Muscle of arm (tissue), 12 donors: ENCODE data around the gene XPO4. TPM values are rescaled to one million over a fixed set of nuclear protein-coding genes. Genes with fewer than 3 reads are reported as not detected.
A peak's percentile ranks its signal among the peaks of the same experiment; 100 is the strongest.
"Not testable (repeated sequence)": the region's sequence is repeated elsewhere in the genome, so short reads cannot be mapped to it uniquely, and the experiment has no call there.

Experiments
- DNase-seq: peaks from one replicate; pipeline ENCODE4 v3.0.0-alpha.2; 2013
- polyA plus RNA-seq, 12 donors: library from polyadenylated mRNA; unstranded; fragments of 120-200 nt; gene quantifications; one replicate each; pipeline ENCODE4 v1.2.1, GENCODE V29; 2013; ENCODE audit not compliant: insufficient read length in 12 of 12

Gene XPO4
- polyA plus RNA-seq, 12 donors, result 18.0 to 61.6 (median 30.9) TPM; not detected in 1

DNA sequence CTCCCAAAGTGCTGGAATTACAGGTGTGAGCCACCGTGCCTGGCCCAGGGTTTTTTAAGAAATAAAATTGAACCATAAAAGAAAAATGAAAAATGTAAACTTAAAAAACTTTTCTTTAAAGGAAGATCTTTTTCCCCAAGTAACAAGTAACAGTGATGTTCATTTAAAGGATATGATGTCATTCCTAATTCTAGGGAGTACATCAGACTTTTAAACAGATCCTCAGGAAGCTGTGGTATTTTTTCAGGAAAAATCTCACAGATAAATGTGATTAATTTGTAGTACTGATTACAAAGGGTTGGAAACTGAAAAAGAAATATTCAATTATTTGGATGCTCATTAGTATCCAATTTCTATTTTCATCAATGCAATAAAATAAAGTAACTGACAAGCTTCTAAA, 114.2 kb downstream of the XPO4 start:
- DNase-seq, result no peak

- DNase-seq, result no peak
Measured at GRCh38 chr13:20787180-20787579, 115.4 kb downstream of the XPO4 start.

DNA sequence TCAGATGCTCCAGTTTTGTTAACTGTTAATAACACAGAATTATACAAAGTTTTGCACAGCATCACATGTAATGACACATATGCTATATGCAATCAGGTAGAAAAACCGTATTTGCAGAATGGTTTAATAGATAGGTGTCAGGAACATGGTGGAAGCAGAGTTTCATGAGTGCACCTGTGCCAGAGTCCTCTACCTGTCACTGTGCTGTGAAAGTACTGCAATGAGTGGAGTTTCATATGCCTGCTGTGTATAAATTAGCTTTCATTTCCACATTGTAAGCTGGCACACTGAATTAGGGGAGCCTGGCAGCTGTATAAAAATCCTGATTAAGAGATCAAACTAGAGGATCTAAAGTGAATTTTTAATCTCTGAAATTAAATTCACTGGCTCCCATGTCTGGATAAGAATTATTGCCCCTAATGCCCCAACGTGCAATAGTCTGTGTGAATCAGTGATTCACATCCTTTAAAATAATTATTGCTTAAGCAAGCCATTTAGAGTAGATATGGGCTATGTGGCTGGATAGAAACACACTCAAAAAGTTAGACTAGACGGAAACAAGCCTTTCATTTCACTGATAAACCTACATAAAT, 120.3 kb downstream of the XPO4 start:
- DNase-seq, result no peak

- DNase-seq, result no peak
Measured at GRCh38 chr13:20780317-20780716, 122.2 kb downstream of the XPO4 start.

DNA sequence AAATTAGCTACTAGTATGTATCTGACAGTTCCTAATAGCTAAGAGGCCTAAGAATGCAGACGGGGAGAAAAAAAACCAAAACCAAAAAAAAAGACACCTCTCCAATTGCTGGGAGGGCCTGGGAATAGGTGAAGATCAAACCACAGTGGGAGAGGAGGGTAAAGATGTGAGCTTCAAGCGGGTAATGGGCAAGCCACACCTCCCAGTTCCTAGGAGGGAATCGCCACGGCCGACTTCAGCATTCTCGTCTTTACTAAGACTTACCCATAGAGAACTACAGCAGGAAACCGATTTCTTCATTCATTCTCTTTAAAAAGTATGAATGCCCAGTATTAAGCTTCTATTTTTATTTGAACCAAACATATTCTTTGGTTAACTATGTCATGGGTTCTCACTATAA, 123.1 kb downstream of the XPO4 start:
- no peak for DNase-seq

GRCh38 chr13:20778311-20778710, 124.2 kb downstream of the XPO4 start:
- no peak for DNase-seq

GRCh38 chr13:20776751-20777150, 125.8 kb downstream of the XPO4 start:
- DNase-seq, result no peak

DNA sequence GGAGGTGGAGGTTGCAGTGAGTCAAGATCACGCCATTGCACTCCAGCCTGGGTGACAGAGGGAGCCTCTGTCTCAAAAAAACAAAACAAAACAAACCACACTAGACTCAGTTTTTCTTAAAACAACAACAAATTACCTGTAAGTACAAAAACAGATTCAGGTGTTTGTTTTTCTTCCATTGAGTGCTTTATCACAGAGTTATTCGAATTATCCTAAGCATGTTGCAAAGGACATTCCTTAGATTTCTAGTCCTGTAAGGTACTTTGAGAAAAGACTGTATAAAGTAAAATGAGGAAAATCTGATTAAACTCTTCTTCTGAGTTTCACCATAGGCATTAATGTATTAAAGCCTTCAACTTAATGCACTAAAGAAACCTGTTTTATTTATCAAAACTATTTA, 126.6 kb downstream of the XPO4 start:
- no peak for DNase-seq

- no peak for DNase-seq
Measured at GRCh38 chr13:20774746-20775145, 127.8 kb downstream of the XPO4 start.

DNA sequence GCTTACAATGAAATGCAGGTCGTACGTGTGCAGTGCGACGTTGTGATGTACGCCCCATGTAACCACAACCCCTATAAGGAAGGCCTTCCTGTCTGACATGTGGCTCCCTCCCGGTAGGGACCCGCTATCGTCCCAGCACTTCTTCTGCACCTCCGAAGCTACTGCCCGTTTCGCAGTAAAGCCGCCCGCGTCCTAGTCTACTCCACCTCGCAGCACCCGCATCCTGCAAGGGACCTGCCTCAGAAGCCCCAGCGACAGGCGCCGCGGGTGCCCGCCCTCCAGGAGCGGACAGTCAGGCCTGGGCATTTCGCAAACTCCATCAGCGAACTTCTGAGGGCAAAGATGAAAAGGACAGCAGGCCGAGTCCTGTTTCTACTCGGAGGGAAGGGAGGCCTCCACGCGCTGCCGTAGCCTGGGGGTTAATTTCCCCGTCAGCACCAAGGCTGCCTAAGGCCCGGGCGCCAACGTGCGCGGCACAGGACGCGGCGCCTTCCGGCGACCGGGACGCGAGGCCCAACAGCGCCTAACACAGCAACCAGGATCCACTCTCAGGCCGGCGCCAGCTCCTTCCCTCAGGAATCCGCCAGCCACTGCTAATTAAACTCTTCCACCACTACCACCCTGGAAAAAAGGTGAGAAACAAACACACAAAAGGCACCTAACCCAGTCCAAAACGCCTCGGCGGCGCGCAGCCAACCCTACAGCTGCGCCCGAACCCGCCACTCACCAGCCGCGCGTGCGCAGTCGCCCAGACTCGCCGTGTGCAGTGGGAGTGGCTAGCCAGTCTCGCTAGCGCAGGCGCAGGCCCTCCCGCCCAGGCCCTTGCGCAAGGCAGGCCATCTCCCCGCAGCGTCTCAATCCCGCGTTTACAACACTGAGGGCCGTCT, 129.1 kb downstream of the XPO4 start, which contains the start of gene EEF1AKMT1:
EEF1AKMT1 (minus strand) TSS at position 768 of the 887 bp plus-strand sequence. CDS start 16,363 bp downstream, outside the sequence.
- peak; percentile 95 for DNase-seq

GRCh38 chr13:20772401-20773131, 130.0 kb downstream of the XPO4 start:
- DNase-seq, result no peak

DNA sequence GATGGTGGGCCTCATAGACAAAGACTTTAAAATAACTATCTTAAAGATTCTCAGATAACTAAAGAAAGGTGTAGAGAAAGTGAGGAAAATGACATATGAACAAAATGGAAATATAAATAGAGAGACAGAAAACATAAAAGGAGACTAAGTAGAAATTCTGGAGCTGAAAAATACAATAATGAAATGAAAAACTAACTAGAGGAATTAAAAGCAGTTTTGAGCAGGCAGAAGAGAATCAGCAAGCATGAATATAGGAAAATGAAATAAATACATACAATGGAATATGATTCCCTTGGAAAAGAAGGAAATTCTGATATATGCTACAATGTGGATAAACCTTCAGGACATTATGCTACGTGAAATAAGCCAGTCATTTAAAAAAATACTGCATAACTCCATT, 132.7 kb downstream of the XPO4 start:
- DNase-seq, result no peak

DNA sequence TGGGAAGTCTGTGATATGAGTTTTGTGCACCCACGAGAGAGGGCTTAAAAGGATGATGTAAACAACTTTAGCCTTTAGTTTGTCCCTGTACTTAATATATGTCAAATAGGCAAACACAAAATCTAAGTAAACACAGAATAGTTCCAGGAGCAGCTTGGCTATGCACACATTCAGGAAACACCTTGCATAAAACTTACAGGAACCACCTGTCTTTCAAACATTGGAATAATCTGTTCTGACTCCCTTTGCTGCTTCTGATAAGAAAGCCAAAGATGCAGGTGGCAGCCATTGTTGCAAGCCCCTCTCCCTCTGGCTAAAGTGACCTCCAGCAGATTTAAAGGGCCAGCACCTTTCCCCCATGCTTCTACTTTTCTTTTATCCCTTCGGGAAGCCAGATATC, 133.5 kb downstream of the XPO4 start:
- DNase-seq, result no peak

DNA sequence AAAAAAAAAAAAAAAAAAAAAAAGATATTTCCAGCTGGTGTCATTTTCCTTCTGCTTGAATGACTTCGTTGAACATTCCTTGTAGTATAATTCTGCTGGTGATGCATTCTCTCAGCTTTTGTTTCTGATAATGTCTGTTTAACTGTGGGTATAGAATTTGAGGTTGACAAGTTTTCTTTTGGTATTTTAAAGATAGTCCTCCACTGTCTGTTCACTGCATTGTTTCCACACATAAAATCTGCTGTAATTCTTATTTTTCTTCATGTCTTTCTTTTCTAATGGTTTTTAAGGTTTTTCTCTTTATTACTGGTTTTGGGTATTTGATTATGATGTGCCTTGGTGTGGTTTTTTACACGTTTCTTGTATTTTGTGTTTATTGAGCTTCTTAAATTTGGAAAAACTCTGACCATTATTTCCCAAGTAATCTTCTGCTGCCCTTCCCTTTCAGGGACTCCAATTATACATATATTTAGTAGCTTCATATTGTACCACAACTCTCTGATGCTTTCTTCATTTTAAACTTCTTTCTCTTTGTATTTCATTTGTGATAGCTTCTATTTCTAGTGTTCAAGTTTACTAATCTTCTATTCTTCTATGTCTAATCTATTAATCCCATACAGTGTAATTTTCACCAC, 135.1 kb downstream of the XPO4 start:
- no peak for DNase-seq

DNA sequence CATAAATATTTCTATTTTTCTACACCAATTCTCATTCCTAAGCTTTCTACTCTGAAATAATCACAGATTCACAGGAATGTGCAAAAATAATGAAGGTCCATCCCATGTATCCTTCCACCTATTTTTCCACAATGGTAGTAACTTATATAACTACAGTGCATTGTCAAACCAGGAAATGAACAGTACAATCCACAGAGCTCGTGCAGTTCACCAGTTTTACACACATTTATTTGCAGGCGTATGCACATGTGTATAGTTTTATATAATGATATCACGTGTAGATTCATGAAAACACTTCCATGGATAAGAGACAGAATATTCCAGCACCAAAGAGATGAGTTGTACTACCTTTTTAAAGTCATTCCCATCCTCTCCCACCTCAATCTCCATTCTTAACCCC, 141.7 kb downstream of the XPO4 start:
- no peak for DNase-seq

GRCh38 chr13:20754009-20754408, 148.5 kb downstream of the XPO4 start:
- DNase-seq, result no peak

DNA sequence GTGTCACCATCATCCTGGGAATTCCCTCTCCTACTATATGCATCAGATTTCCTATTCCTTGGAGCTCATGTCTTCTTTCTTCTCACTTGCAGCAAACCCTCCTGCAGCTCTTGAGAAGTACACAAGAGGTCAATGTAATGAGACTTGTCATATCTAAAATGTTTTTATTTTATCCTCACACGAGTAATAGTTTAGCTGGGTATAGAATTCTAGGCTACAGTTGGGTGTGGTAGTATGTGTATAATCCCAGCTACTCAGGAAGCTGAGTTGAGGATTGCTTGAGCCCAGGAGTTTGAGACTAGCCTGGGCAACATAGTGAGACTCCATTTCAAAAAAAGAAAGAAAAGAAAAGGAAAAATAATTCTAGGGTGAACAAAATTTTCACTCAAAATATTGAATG, 153.2 kb downstream of the XPO4 start:
- DNase-seq, result no peak

DNA sequence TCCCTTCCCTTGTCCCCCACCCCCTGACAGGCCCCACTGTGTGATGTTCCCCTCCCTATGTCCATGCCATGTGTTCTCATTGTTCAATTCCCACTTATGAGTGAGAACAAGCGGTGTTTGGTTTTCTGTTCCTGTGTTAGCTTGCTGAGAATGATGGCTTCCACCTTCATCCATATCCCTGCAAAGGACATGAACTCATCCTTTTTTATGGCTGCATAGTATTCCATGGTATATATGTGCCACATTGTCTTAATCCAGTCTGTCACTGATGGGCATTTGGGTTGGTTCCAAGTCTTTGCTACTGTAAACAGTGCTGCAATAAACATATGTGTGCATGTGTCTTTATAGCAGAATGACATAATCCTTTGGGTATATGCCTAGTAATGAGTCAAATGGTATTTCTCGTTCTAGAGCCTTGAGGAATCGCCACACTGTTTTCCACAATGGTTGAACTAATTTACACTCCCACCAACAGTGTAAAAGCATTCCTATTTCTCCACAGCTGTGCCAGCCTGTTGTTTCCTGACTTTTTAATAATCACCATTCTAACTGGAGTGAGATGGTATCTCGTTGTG, 158.6 kb downstream of the XPO4 start:
- not testable (repeated sequence) for DNase-seq

- DNase-seq, result no peak
Measured at GRCh38 chr13:20740021-20740420, 162.5 kb downstream of the XPO4 start.

DNA sequence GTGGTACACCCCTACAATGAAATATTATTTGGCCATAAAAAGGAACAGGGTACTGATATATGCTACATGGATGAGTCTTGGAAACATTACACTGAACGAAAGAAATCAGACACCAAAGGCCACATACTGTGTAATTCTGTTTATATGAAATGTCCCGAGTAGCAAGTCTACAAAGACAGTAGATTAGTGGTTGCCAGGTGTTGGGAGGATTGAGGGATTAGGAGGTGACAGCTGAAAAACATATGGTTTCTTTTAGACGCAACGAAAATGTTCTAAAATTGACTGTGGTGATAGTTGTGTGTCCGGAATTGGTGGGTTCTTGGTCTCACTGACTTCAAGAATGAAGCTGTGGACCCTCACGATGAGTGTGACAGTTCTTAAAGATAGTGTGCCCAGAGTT, 163.9 kb downstream of the XPO4 start:
- no peak for DNase-seq
